ENCODE data around the gene NSUN7. TPM values are rescaled to one million over a fixed set of nuclear protein-coding genes. Genes with fewer than 3 reads are reported as not detected.

Gene NSUN7
- polyA plus RNA-seq, 4 donors: 1.1 to 21.7 (median 3.3) TPM

- H3K27ac ChIP-seq (ENCODE audit: low read depth in 1 of 3, low read length in 2 of 3): no peak overlapping the region
- DNase-seq (no peak), FAIRE-seq (no peak)
- no peak overlapping the region for H3K4me3 ChIP-seq (ENCODE audit: low read depth in 1 of 3, low read length in 3 of 3)
- H3K27me3 ChIP-seq (ENCODE audit: control insufficient read depth in 3 of 3, insufficient read depth in 3 of 3, low read length in 3 of 3): no peaks in the 10 kb centered on the region
- H3K9me3 ChIP-seq (ENCODE audit: control insufficient read depth in 2 of 2, insufficient read depth in 1 of 2, low read depth in 1 of 2, low read length in 1 of 2): no peaks in the 10 kb centered on the region
- WGBS, 3 donors: 72 to 84% (median 74%) methylated on average over 4 of the region's 4 CpGs
- no peaks in the 10 kb centered on the region for H3K4me1 ChIP-seq (ENCODE audit: control insufficient read depth in 3 of 3, insufficient read depth in 2 of 3, low read depth in 1 of 3, low read length in 2 of 3)
- H3K36me3 ChIP-seq (ENCODE audit: control insufficient read depth in 3 of 3, insufficient read depth in 2 of 3, low read depth in 1 of 3, low read length in 3 of 3): peaks cover 0 to 51% (median 0%) of the 10 kb centered on the region in 3 donors
These were observed 79.8 kb downstream of the NSUN7 start for GRCh38 chr4:40829586-40829985.

DNA sequence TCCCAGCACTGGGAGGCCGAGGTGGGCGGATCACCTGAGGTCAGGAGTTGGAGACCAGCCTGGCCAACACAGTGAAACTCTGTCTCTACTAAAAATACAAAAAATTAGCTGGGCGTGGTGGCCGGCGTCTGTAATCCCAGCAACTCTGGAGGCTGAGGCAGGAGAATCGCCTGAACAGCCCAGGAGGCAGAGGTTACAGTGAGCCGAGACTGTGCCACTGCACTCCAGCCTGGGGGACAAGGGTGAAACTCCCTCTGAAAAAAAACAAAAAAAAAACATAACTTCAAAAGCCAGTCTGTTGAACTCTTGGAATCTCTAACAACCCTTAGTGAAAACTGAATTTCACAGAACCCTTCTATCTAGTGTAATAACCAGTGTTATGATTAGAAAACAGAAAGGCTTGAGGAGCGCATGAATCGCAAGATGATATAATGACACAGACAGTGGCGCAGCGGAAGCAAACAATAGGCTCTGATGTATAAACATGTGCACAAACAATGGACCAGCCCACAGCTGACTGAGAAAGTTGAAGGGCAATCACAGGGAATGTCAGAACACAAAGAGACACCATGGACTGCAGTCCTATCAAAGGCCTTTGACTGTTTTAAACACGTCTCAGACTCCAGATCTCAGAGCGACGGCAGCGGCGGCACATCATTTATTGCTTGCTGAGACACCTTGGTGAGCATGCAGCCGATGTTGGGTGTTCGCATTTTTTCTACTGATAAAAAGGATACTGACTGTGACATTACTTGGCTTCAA is 81.6 kb downstream of the NSUN7 start:
- 90 to 92% (median 91%) methylated on average over 18 of the region's 18 CpGs for WGBS, 3 donors
- H3K36me3 ChIP-seq (ENCODE audit: control insufficient read depth in 3 of 3, insufficient read depth in 2 of 3, low read depth in 1 of 3, low read length in 3 of 3): peaks cover 0 to 51% (median 0%) of the 10 kb centered on the region in 3 donors

GRCh38 chr4:40832175-40832574 is 82.4 kb downstream of the NSUN7 start:
- WGBS, 3 donors: 85 to 86% (median 85%) methylated on average over 11 of the region's 11 CpGs
- no peaks in the 10 kb centered on the region for H3K9me3 ChIP-seq (ENCODE audit: control insufficient read depth in 2 of 2, insufficient read depth in 1 of 2, low read depth in 1 of 2, low read length in 1 of 2)
- peaks cover 0 to 57% (median 0%) of the 10 kb centered on the region in 3 donors for H3K36me3 ChIP-seq (ENCODE audit: control insufficient read depth in 3 of 3, insufficient read depth in 2 of 3, low read depth in 1 of 3, low read length in 3 of 3)
- H3K27me3 ChIP-seq (ENCODE audit: control insufficient read depth in 3 of 3, insufficient read depth in 3 of 3, low read length in 3 of 3): no peaks in the 10 kb centered on the region
- no peak overlapping the region for H3K27ac ChIP-seq (ENCODE audit: low read depth in 1 of 3, low read length in 2 of 3)
- no peak for DNase-seq
- H3K4me1 ChIP-seq (ENCODE audit: control insufficient read depth in 3 of 3, insufficient read depth in 2 of 3, low read depth in 1 of 3, low read length in 2 of 3): no peaks in the 10 kb centered on the region
- no peak for FAIRE-seq
- H3K4me3 ChIP-seq (ENCODE audit: low read depth in 1 of 3, low read length in 3 of 3): no peak overlapping the region

More for the DNA sequence above, 81.6 kb downstream of the NSUN7 start:
- Histone ChIP-seq H3K9me3 (ENCODE audit: control insufficient read depth in 2 of 2, insufficient read depth in 1 of 2, low read depth in 1 of 2, low read length in 1 of 2) (no peaks in the 10 kb centered on the region), H3K27me3 (ENCODE audit: control insufficient read depth in 3 of 3, insufficient read depth in 3 of 3, low read length in 3 of 3) (no peaks in the 10 kb centered on the region), H3K4me1 (ENCODE audit: control insufficient read depth in 3 of 3, insufficient read depth in 2 of 3, low read depth in 1 of 3, low read length in 2 of 3) (no peaks in the 10 kb centered on the region), H3K27ac (ENCODE audit: low read depth in 1 of 3, low read length in 2 of 3) (no peak overlapping the region), H3K4me3 (ENCODE audit: low read depth in 1 of 3, low read length in 3 of 3) (no peak overlapping the region)
- FAIRE-seq (no peak), DNase-seq (peak in 1 of 2 donors; percentile 5)

DNA sequence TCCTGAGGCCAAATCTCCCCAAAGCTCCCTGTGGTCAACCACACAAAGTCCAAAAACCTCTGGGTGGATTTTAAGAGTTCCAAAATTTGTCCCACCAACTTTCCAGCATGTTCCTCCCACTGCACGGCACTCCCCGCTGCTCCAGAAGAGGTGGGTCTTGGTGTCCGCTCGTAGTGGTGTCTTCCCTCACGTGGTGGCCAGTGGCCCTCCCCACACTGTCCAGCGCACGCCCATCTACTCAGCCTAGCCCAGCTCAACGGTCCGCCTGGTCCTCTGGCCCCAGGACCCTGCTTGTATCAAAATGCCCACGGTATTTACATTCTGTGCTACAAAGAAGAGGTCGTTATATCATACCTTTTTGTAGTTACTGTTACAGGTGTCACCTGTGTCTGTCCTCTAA is 83.5 kb downstream of the NSUN7 start:
- FAIRE-seq: no peak
- Histone ChIP-seq H3K4me1 (ENCODE audit: control insufficient read depth in 3 of 3, insufficient read depth in 2 of 3, low read depth in 1 of 3, low read length in 2 of 3) (no peaks in the 10 kb centered on the region), H3K36me3 (ENCODE audit: control insufficient read depth in 3 of 3, insufficient read depth in 2 of 3, low read depth in 1 of 3, low read length in 3 of 3) (peaks cover 0 to 60% (median 0%) of the 10 kb centered on the region in 3 donors), H3K4me3 (ENCODE audit: low read depth in 1 of 3, low read length in 3 of 3) (no peak overlapping the region), H3K27ac (ENCODE audit: low read depth in 1 of 3, low read length in 2 of 3) (no peak overlapping the region), H3K9me3 (ENCODE audit: control insufficient read depth in 2 of 2, insufficient read depth in 1 of 2, low read depth in 1 of 2, low read length in 1 of 2) (no peaks in the 10 kb centered on the region), H3K27me3 (ENCODE audit: control insufficient read depth in 3 of 3, insufficient read depth in 3 of 3, low read length in 3 of 3) (no peaks in the 10 kb centered on the region)
- no peak for DNase-seq
- 92 to 97% (median 92%) methylated on average over 11 of the region's 11 CpGs for WGBS, 3 donors

DNA sequence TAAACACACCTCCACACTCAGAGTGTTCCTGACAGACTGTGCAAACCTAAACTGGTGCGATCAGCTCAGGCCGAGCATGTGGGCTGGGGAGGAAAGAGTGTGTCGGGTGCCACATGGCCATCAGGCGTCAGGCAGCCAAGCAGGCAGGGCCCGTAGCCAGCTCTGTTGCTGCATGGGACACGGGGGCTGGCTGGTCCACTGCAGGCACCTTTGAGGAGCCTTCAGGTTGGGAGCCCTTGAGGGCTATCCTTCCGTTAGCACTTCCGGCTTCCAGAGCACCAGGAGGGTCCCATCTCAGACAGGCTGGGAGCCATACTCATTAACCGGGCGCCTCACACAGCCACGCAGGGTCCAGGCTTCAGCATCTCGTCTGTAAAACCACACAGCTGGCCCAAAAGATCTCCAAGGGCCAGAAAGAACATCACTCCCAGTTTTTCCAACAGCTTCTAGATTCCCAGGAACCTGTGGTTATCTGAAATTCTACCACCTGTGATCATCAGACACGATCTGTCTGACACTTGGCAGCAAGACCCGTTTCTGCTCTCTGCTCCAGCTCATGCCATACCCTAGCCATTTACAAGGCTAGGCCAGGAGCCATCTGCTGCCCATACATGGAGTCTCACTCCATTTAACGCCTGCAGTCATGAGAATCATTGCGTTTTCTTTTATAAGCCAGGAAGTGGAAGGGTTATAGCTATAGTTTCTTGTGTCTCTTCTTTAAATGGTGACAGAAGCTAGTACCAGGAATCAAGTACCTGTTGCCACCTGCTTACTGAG is 87.5 kb downstream of the NSUN7 start:
- Histone ChIP-seq H3K27me3 (ENCODE audit: control insufficient read depth in 3 of 3, insufficient read depth in 3 of 3, low read length in 3 of 3) (no peaks in the 10 kb centered on the region), H3K9me3 (ENCODE audit: control insufficient read depth in 2 of 2, insufficient read depth in 1 of 2, low read depth in 1 of 2, low read length in 1 of 2) (no peaks in the 10 kb centered on the region), H3K4me3 (ENCODE audit: low read depth in 1 of 3, low read length in 3 of 3) (no peak overlapping the region), H3K4me1 (ENCODE audit: control insufficient read depth in 3 of 3, insufficient read depth in 2 of 3, low read depth in 1 of 3, low read length in 2 of 3) (no peaks in the 10 kb centered on the region), H3K36me3 (ENCODE audit: control insufficient read depth in 3 of 3, insufficient read depth in 2 of 3, low read depth in 1 of 3, low read length in 3 of 3) (peaks cover 0 to 39% (median 0%) of the 10 kb centered on the region in 3 donors), H3K27ac (ENCODE audit: low read depth in 1 of 3, low read length in 2 of 3) (no peak overlapping the region)
- 85 to 89% (median 86%) methylated on average over 16 of the region's 16 CpGs for WGBS, 3 donors
- FAIRE-seq (no peak), DNase-seq (no peak)

DNA sequence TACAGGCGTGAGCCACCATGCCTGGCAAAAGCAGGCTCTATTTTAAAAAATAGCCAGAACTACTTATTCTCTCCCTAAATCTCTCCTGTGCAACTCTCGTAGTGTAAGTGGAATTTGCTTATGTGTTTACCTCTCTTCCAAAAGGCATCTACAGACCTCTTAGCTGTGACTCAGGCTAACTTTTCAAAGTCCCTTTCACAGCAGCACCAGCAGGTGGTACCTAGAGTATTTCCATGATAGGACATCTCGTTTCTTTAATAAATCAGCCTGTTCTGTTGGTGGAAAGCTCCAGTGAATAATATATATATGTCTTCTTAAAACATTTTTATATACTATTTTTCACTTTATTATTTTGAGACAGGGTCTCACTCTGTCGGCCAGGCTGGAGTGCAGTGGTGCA is 89.0 kb downstream of the NSUN7 start:
- DNase-seq (no peak), FAIRE-seq (no peak)
- WGBS, 3 donors: 81 to 86% (median 81%) methylated on average over 4 of the region's 4 CpGs
- no peak overlapping the region for H3K27ac ChIP-seq (ENCODE audit: low read depth in 1 of 3, low read length in 2 of 3)
- no peak overlapping the region for H3K4me3 ChIP-seq (ENCODE audit: low read depth in 1 of 3, low read length in 3 of 3)
- no peaks in the 10 kb centered on the region for H3K27me3 ChIP-seq (ENCODE audit: control insufficient read depth in 3 of 3, insufficient read depth in 3 of 3, low read length in 3 of 3)
- no peaks in the 10 kb centered on the region for H3K4me1 ChIP-seq (ENCODE audit: control insufficient read depth in 3 of 3, insufficient read depth in 2 of 3, low read depth in 1 of 3, low read length in 2 of 3)
- H3K36me3 ChIP-seq (ENCODE audit: control insufficient read depth in 3 of 3, insufficient read depth in 2 of 3, low read depth in 1 of 3, low read length in 3 of 3): peaks cover 0 to 25% (median 0%) of the 10 kb centered on the region in 3 donors
- H3K9me3 ChIP-seq (ENCODE audit: control insufficient read depth in 2 of 2, insufficient read depth in 1 of 2, low read depth in 1 of 2, low read length in 1 of 2): no peaks in the 10 kb centered on the region

DNA sequence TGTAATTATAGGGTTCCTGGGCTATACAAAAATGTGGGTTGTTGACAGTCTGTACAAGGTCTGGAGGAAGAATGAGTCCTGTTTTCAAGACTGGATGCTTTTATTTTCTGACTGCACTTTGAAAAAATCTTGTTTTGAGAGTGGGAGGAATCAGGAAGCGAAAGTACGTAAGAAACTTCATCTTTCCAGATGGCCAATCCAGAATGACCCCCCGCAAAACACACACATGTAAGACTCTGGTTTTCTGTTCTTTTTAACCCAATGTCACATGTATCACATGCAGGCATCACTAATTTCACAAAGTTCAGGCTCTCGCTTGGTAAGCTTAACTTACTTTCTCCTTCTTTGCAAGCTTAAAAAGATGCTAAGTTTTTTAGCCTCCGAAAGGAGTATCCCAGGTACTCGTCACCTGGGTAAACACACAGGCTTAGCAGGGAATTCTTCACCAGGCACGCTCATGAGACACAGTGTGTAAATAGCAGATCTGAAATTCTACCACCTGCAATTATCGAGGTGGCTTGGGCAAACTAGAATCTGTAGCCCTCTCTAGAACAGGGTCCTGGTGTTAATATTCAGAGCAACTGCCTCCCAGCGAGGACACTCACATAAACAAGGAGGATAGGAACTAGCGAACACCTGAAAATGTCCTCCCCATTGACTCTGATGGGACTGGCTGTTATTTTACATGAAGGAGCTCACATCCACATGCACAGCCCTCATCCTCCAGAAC is 90.7 kb downstream of the NSUN7 start:
- DNase-seq (no peak), FAIRE-seq (no peak)
- H3K27me3 ChIP-seq (ENCODE audit: control insufficient read depth in 3 of 3, insufficient read depth in 3 of 3, low read length in 3 of 3): no peaks in the 10 kb centered on the region
- no peaks in the 10 kb centered on the region for H3K4me1 ChIP-seq (ENCODE audit: control insufficient read depth in 3 of 3, insufficient read depth in 2 of 3, low read depth in 1 of 3, low read length in 2 of 3)
- H3K36me3 ChIP-seq (ENCODE audit: control insufficient read depth in 3 of 3, insufficient read depth in 2 of 3, low read depth in 1 of 3, low read length in 3 of 3): peaks cover 0 to 18% (median 0%) of the 10 kb centered on the region in 3 donors
- no peak overlapping the region for H3K4me3 ChIP-seq (ENCODE audit: low read depth in 1 of 3, low read length in 3 of 3)
- H3K27ac ChIP-seq (ENCODE audit: low read depth in 1 of 3, low read length in 2 of 3): no peak overlapping the region
- WGBS, 3 donors: 90 to 94% (median 93%) methylated on average over 10 of the region's 10 CpGs
- H3K9me3 ChIP-seq (ENCODE audit: control insufficient read depth in 2 of 2, insufficient read depth in 1 of 2, low read depth in 1 of 2, low read length in 1 of 2): no peaks in the 10 kb centered on the region

DNA sequence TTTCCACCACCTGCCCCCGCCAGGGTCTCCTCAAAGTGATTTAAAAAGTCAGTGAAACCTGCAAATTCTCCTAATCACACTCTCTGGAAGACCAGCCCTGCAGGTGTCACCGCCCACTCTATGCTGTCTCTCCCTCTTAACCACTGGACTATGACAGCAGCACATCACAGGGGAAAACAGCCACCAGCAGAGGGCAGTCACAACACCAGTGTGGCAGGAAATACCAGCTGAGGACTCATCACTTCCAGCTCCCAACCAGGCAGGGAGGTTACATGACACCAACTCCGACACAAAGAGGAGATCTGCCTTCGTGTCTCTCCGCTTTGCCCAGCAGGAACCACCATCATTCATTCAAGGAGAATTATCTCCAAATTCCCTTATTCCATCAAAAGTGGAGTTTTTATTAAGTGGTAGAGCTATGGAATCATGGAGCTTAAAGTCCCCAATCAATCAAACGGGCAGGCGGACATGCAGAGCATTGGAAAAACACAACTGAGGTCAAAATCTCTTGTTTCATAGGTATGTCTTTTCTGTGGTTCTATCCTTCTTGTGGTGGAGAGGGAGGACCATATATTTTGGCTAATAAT is 91.3 kb downstream of the NSUN7 start:
- no peak for FAIRE-seq
- peak; percentile 69 to 85 for DNase-seq
- Histone ChIP-seq H3K36me3 (ENCODE audit: control insufficient read depth in 3 of 3, insufficient read depth in 2 of 3, low read depth in 1 of 3, low read length in 3 of 3) (peaks cover 0 to 12% (median 0%) of the 10 kb centered on the region in 3 donors), H3K27me3 (ENCODE audit: control insufficient read depth in 3 of 3, insufficient read depth in 3 of 3, low read length in 3 of 3) (no peaks in the 10 kb centered on the region), H3K4me3 (ENCODE audit: low read depth in 1 of 3, low read length in 3 of 3) (no peak overlapping the region), H3K4me1 (ENCODE audit: control insufficient read depth in 3 of 3, insufficient read depth in 2 of 3, low read depth in 1 of 3, low read length in 2 of 3) (no peaks in the 10 kb centered on the region), H3K27ac (ENCODE audit: low read depth in 1 of 3, low read length in 2 of 3) (no peak overlapping the region), H3K9me3 (ENCODE audit: control insufficient read depth in 2 of 2, insufficient read depth in 1 of 2, low read depth in 1 of 2, low read length in 1 of 2) (no peaks in the 10 kb centered on the region)
- WGBS, 3 donors: 78 to 91% (median 85%) methylated on average over 7 of the region's 7 CpGs

Measured in small intestine (tissue), 7 donors.